Right renal pelvis (tissue), 4 donors: Measurements from ENCODE around the gene DENND4A. TPM values are rescaled to one million over a fixed set of nuclear protein-coding genes. Genes with fewer than 3 reads are reported as not detected.

Experiments
- DNase-seq, 4 donors: peaks; one replicate each; pipeline ENCODE4 v3.0.0-alpha.2; 2013; ENCODE audit warnings: low read depth in 4 of 4, low spot score in 3 of 4, missing footprints in 1 of 4
- polyA plus RNA-seq, 4 donors: library from polyadenylated mRNA; unstranded; fragments of 120-200 nt; gene quantifications; one replicate each; pipeline ENCODE4 v1.2.1, GENCODE V29; 2013; ENCODE audit not compliant: insufficient read length in 4 of 4

The DENND4A gene
- polyA plus RNA-seq, 4 donors = 16.2 to 25.5 (median 17.1) TPM

- DNase-seq = no peak
Observed at GRCh38 chr15:65690173-65690572, 101.9 kb downstream of the DENND4A start.

DNA sequence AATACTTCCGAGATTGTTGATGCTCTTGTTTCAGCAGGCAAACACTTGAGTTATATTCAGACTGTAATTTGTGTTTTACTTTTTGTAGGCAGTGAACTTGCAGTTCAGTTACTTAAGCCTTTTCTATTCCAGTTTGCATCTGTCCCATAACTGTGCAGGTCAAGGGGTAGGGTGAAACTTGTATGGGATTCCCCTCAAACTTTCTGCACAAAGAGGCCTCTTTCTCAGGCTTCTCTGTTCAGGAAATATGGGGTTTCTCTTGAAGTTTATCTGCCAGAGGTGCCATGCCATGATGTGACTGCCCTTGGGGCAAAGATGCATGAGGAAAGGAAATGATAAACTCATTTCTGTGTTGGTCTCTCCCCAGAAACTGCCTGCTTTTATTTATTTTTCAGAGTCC, 103.6 kb downstream of the DENND4A start:
- no peak for DNase-seq

GRCh38 chr15:65682404-65682911, 109.6 kb downstream of the DENND4A start:
- DNase-seq = no peak

DNA sequence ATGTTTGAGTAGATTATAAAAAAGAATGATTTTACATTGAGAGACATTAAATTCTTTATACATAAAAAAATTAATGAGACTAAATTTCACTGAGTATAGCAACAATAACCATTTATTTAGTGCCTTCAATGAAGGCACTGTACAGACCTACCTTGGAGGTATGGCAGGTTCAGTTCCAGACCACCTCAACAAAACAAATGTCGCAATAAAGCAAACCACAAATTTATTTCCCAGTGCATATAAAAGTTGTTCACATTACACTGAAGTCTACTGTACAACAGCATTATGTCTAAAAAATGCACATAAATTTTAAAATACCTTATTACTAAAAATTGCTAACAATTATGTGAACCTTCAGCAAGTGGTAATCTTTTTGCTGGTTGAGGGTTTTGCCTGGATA, 111.5 kb downstream of the DENND4A start:
- no peak for DNase-seq

- no peak for DNase-seq
Observed at GRCh38 chr15:65676123-65676522, 116.0 kb downstream of the DENND4A start.

GRCh38 chr15:65675551-65675950, 116.5 kb downstream of the DENND4A start:
- no peak for DNase-seq

GRCh38 chr15:65666257-65666656, 125.8 kb downstream of the DENND4A start:
- DNase-seq = no peak

DNA sequence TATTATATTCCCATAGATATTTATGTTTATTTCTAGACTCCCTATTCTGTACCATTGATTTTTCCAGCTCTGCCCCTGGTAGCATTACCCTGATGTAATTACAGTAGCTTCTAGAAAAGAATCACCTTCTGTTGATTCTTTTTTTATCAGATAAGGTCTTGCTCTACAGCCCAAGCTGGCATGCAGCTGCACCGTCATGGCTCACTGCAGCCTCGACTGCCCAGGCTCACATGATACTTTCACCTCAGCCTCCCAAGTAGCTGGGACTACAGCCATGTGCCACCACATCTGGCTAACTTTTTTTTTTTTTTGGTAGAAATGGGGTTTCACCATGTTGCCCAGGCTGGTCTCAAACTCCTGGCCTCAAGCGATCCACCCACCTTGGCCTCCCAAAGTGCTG, 128.6 kb downstream of the DENND4A start:
- peak in 2 of 4 donors; percentile 3 to 13 for DNase-seq

DNA sequence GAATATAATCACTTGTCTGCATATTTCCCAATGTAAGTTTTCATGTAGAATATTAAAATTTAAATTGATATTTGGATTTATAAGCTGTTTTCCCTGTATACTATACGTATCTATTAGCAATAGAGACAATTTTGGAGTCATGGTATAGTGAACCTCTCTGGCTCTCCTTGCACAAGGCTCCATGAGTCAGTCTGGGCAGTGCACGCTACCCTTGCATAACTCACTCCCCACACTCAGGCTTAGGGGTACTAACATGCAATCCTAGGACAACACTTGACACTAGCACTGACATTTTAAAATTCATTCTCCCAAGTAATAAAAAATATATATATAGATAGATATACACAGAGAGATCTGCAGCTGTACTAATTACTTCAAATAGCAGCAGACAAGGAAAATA, 131.2 kb downstream of the DENND4A start:
- DNase-seq = no peak

DNA sequence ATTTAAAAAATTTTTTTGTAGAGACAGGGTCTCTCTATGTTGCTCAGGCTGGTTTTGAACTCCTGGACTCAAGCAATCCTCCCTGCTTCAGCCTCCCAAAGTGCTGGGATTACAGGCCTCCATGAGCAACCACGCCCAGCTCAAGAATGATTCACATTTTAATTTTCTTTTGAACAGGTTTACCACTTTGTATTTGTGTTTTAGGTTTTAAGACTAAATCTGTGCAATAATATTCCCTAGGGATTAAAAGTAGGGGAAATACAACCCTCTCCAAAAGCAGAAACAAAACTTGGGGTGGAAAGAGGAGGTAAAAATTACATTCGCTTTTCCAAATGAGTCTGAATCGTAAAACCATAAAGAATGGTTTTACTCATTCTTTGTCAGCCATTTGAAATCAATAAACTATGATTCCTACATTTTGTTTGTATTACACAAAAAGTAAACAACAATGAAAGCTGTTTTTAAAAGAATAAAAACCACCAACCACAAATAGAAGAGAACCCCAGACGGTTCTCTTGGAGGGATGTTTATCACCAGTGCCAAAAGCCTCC, 132.5 kb downstream of the DENND4A start:
- DNase-seq = no peak

- no peak for DNase-seq
Observed at GRCh38 chr15:65655457-65655856, 136.6 kb downstream of the DENND4A start.

DNA sequence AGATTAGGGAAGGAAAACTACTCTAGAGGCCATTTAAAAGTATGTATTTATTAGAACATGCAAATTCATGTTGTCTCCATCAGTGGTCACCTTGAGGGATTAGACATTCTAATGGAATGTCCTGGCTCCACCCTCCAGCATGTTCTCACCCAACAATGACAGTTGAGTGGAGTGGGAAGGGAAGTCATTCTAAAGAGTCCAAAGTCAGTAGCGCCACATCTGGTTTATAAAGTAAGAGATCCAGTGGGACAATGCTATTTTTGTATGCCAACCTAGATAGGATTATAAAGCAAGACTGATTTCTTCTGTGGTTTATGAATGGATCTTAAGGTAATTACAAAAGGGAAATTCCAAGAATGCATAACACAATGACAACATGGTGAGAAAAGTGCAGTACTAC, 137.1 kb downstream of the DENND4A start:
- no peak for DNase-seq

DNA sequence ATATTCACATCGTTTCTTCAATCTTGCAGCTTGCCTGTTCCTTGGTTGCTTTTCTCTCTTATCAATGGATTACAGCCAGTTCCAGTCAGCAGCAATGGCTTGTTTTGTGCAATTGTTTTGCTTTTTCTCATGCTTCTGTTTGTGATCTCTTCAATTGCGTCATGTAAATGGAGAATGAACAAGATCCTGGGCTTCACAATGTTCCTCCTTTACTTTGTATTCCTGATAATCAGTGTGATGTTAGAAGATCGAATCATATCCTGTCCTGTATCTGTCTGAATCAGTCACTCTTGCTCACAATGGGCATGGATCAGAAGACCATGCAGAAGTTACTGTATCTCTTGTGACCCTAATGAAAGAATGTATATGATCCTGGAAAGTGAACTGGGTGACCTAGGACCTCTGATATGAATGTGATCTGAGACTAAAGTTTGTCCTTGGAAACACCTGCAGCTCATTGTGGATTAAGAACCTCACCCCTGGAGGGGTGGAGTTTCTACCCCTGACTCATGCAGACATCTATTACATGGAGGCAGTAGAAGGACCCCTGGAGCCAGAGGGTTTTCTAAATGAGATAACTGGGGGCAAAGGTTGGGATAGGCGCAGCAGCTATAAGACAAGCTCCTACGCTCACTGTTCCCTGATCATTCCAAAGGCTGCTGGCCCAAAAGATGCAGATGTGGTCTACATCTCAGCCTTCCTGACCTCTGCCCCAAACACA, 138.1 kb downstream of the DENND4A start:
- no peak for DNase-seq

DNA sequence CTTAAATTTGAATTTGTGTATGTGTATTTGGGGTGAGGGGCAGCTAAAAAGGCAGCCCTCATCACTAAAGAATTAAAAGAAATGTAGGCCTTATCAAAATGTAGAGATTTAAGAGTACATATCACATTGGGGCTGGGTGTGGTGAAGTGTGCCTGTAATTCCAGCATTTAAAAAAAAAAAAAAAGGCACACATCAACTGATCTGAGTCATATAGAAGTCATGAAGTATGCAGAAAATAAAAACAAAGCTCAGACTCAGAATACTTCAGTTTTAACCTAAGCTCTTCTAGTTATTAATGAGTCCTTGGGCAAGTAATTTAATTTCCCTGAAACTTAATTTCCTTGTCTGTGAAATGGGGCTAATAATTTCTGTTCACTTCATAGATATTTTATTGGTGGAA, 138.8 kb downstream of the DENND4A start:
- DNase-seq = no peak

DNA sequence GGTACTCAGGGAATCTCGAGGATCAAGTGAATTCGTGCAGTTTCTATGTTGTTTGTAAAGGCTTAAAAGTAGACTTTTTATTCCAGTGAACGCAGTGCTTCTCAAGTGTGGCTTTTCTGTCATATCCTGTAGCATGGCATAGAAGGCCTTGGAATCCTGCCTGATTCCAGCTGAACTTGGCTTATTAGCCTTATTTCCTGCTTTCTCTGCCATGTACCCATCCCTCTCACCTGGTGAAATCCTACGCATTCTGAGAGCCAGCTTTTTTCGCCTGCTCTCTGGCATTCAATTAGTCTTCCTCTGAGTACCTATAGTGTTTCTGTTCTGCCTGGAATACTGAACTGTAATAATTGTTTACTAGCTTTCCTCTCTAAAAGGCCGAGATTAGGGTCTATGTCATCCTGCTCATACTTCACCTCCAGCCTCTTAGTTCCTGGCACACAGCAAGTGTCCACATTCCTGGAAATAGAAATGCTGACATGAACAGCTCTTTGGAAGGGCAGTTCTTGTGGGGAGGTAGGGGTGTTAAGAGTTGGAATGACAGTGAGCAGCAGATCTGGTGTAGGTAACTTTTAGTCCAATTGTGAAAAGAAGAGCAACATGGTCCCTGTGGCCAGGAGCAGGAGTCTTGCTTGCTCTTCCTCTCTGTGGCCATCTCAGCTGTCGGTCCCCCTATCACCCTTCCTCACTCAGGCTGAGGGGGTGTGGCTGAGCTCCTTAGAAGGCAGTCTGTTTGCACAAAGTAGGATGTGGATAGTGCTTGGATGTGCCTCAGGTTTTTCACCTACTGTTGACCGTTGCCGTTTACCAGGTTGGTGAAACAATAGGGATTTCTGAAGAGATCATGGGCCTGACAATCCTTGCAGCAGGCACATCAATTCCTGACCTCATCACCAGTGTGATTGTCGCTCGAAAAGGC, 140.0 kb downstream of the DENND4A start:
- DNase-seq = no peak

GRCh38 chr15:65651042-65651322, 141.1 kb downstream of the DENND4A start:
- DNase-seq = no peak

DNA sequence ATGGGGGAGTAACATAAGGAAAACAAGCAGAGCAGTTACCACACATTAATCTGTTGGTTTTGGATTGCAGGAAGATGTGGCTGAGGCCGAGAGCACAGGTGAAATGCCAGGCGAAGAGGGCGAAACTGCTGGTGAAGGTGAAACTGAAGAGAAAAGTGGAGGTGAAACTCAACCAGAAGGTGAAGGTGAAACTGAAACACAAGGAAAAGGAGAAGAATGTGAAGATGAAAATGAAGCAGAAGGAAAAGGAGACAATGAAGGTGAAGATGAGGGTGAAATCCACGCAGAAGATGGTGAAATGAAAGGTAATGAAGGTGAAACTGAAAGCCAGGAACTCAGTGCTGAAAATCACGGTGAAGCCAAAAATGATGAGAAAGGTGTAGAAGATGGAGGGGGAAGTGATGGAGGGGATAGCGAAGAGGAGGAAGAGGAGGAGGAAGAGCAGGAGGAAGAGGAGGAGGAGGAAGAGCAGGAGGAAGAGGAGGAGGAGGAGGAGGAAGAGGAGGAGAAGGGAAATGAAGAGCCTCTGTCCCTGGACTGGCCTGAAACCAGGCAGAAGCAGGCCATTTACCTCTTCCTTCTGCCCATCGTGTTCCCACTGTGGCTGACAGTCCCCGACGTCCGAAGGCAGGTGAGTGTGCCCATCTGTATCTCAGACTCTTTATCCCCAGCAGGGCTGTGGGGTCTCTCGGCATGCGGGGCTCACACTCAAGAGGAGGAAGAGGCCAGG, 141.6 kb downstream of the DENND4A start:
- no peak for DNase-seq

GRCh38 chr15:65646486-65646885, 145.6 kb downstream of the DENND4A start:
- DNase-seq = no peak

DNA sequence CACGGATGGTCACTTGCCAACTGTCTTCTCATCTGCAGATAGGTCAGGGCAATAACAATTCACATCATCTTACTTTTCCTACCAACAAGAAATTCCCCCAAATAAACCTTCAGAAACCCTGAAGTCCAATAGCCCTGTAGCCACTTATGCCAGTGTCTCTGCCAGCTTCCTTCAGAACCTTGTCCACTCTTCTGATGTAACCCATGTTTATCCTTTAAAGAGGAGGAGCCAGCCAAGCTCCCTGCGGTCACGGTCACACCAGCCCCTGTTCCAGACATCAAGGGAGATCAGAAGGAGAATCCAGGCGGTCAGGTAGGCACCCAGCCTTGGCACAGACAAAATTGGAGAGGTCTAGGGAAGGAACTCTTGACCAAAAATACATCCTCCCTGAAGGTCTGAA, 146.7 kb downstream of the DENND4A start:
- no peak for DNase-seq

DNA sequence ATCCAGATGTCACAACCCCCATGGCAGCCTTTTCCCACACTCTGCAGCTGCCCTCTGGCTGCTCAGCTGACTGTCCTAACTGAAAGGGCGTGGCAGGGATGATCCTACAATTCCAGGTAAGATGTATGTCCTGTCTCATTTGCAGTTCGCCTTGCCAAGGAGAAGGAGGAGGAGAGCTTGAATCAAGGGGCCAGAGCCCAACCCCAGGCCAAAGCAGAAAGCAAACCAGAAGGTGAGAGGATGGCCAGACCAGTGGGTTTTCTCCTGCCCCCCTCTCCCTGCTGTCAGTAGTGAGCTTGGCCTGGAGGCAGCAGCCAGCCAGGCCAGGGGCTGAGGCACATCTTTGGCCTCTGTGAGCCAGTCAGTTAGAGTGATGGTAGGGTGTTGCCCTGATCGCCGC, 147.8 kb downstream of the DENND4A start:
- no peak for DNase-seq

GRCh38 chr15:65642594-65642993, 149.5 kb downstream of the DENND4A start:
- no peak for DNase-seq
